HEK293 (cell line): ENCODE results near the gene BDH1.

Experiments used
- CTCF ChIA-PET: fragments of 350-600 bp; formaldehyde crosslinking; extraction: SDS; loops from one replicate; lab custom pipeline; 2021; ENCODE audit warnings: antibody characterized with exemption; lab: Yijun Ruan, JAX
- POLR2A ChIA-PET: fragments of 300-600 bp; formaldehyde crosslinking; extraction: SDS; loops from one replicate; lab custom pipeline; 2020; ENCODE audit warnings: antibody characterized with exemption, inconsistent platforms; lab: Yijun Ruan, JAX
- H3K27ac ChIP-seq: fragments of 200-500 bp; sonication (Bioruptor generic); 2 replicates; pipeline ENCODE4 v1.5.1; 2014; ENCODE audit warnings: low read depth, low read length, control low read depth, inconsistent platforms; ENCODE audit errors: extremely low read depth
- H3K36me3 ChIP-seq, 2 experiments: fragments of 200-500 bp in 1 of 2; sonication (Bioruptor generic) in 1 of 2; 1 replicate in 1 of 2; 2 replicates in 1 of 2; pipeline ENCODE4 v1.5.1; 2014 to 2017; ENCODE audit warnings: inconsistent platforms in 2 of 2, low read length in 2 of 2; ENCODE audit not compliant: control insufficient read depth in 2 of 2, insufficient read depth in 1 of 2
- H3K4me1 ChIP-seq: fragments of 200-500 bp; sonication (Bioruptor generic); 2 replicates; pipeline ENCODE4 v1.5.1; 2014; ENCODE audit warnings: mild to moderate bottlenecking, low read length, inconsistent platforms; ENCODE audit not compliant: control insufficient read depth, insufficient read depth
- H3K4me3 ChIP-seq: 2 replicates; pipeline ENCODE4 v1.5.1; 2011; ENCODE audit warnings: low read depth, mild to moderate bottlenecking, control low read depth, low read length, moderate library complexity
- H3K9me3 ChIP-seq: fragments of 200-500 bp; sonication (Bioruptor generic); 2 replicates; pipeline ENCODE4 v1.5.1; 2014; ENCODE audit warnings: low read depth, low read length, inconsistent platforms; ENCODE audit not compliant: control insufficient read depth, insufficient read depth
- FEZF1 ChIP-seq: fragments of 450-650 bp; formaldehyde crosslinking; IDR thresholded peaks from 2 replicates; pipeline ENCODE4 v1.5.1; 2016; ENCODE audit warnings: missing biosample characterization, missing genetic modification characterization
- HOXD13 ChIP-seq: sonication (generic); formaldehyde crosslinking; IDR thresholded peaks from 2 replicates; pipeline ENCODE4 v1.8.0; 2022; ENCODE audit warnings: missing genetic modification reagents, borderline replicate concordance
- MZF1 ChIP-seq: fragments of 450-650 bp; formaldehyde crosslinking; IDR thresholded peaks from 2 replicates; pipeline ENCODE4 v1.5.1; 2017; ENCODE audit warnings: missing biosample characterization, missing genetic modification characterization, borderline replicate concordance
- SETDB1 ChIP-seq: IDR thresholded peaks from one replicate; pipeline ENCODE4 v1.6.1; 2017; ENCODE audit warnings: mild to moderate bottlenecking, low read length, moderate library complexity, mixed read lengths; ENCODE audit not compliant: insufficient read length
- ZBTB20 ChIP-seq: fragments of 450-650 bp; formaldehyde crosslinking; IDR thresholded peaks from 2 replicates; pipeline ENCODE4 v1.5.1; 2016; ENCODE audit warnings: missing biosample characterization, missing genetic modification characterization
- ZNF335 ChIP-seq: fragments of 450-650 bp; formaldehyde crosslinking; conservative IDR thresholded peaks from 2 replicates; pipeline ENCODE4 v1.5.1; 2016; ENCODE audit warnings: missing biosample characterization, missing genetic modification characterization
- ZNF426 ChIP-seq: fragments of 450-650 bp; formaldehyde crosslinking; IDR thresholded peaks from 2 replicates; pipeline ENCODE4 v1.5.1; 2017; ENCODE audit warnings: missing biosample characterization, missing genetic modification characterization, mild to moderate bottlenecking, inconsistent platforms, moderate library complexity
- ZNF585B ChIP-seq: fragments of 450-650 bp; formaldehyde crosslinking; IDR thresholded peaks from 2 replicates; pipeline ENCODE4 v1.5.1; 2016; ENCODE audit warnings: missing biosample characterization, missing genetic modification characterization
- ZNF596 ChIP-seq: fragments of 450-650 bp; IDR thresholded peaks from 2 replicates; pipeline ENCODE4 v1.5.0; 2018; ENCODE audit warnings: missing biosample characterization, mild to moderate bottlenecking, missing genetic modification characterization, moderate library complexity
- ZNF626 ChIP-seq: fragments of 450-650 bp; sonication (Bioruptor Pico); formaldehyde crosslinking; IDR thresholded peaks from 2 replicates; pipeline ENCODE4 v1.5.1; 2018; ENCODE audit warnings: missing biosample characterization, missing genetic modification characterization, inconsistent platforms
- ZNF654 ChIP-seq: fragments of 450-650 bp; formaldehyde crosslinking; IDR thresholded peaks from 2 replicates; pipeline ENCODE4 v1.5.1; 2016; ENCODE audit warnings: low read depth, missing biosample characterization, missing genetic modification characterization
- ZNF776 ChIP-seq: fragments of 450-650 bp; formaldehyde crosslinking; IDR thresholded peaks from 2 replicates; pipeline ENCODE4 v1.5.0; 2017; ENCODE audit warnings: missing biosample characterization, missing genetic modification characterization, borderline replicate concordance
- TF ChIP-seq, protein P1 (sequence below): fragments of 450-650 bp; formaldehyde crosslinking; IDR thresholded peaks from 2 replicates; pipeline ENCODE4 v1.5.1; 2016; ENCODE audit warnings: missing biosample characterization, missing genetic modification characterization
- TF ChIP-seq, protein P2 (sequence below): fragments of 450-650 bp; formaldehyde crosslinking; IDR thresholded peaks from 2 replicates; pipeline ENCODE4 v1.5.1; 2016; ENCODE audit warnings: missing biosample characterization, missing genetic modification characterization
- TF ChIP-seq, protein P3 (sequence below): fragments of 450-650 bp; formaldehyde crosslinking; IDR thresholded peaks from 2 replicates; pipeline ENCODE4 v1.5.1; 2016; ENCODE audit warnings: missing biosample characterization, missing genetic modification characterization
- TF ChIP-seq, protein P4 (sequence below): fragments of 450-650 bp; formaldehyde crosslinking; IDR thresholded peaks from 2 replicates; pipeline ENCODE4 v1.5.1; 2016; ENCODE audit warnings: missing biosample characterization, missing genetic modification characterization

Gene BDH1

DNA sequence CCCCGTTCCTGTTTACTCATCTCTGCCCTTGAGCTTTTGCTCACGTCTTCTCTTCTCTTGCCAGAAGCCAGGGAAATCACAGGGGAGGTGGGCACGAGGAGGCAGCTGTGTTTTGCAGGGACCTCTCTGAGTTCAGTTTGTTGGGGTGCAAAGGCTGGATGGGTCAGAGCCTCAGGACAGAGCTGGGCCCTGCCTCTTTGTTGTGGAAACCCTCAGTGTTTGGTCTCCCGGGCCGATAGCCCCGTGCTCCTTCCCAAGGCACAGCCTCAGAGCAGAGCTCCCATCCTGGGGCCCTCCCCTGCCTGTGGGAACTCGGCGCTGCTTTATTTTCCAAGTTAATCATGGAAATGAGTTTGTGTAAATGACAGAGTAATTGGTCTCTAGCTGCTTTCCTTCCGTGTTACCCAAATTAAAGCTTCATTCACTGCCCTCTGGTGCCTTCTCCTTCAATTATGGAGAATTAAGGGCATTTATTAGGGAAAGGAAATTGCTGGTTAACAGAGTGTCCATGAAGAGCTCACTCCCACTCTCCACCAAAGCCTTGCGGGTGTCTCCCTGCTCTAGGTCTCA, 40.9 kb downstream of the BDH1 start:
- ChIA-PET CTCF (interaction anchor here (0.6 to 2.0 kb wide), 3 partner anchors 10 to 257 kb away, joined by 3 to 7 read pairs (median 3); no protein-coding TSS in a partner anchor), POLR2A (no interaction called here)
- no peaks in the 10 kb centered on the region for H3K36me3 ChIP-seq
- H3K4me3 ChIP-seq = no peak overlapping the region
- H3K4me1 ChIP-seq = peaks cover 4% of the 10 kb centered on the region; the same call in 1 of the 2 replicates
- H3K9me3 ChIP-seq = no peaks in the 10 kb centered on the region
- no peak overlapping the region for H3K27ac ChIP-seq
- TF ChIP-seq ZNF626 (tag by site-specific recombination) = no peak
- TF ChIP-seq, protein P1, sequence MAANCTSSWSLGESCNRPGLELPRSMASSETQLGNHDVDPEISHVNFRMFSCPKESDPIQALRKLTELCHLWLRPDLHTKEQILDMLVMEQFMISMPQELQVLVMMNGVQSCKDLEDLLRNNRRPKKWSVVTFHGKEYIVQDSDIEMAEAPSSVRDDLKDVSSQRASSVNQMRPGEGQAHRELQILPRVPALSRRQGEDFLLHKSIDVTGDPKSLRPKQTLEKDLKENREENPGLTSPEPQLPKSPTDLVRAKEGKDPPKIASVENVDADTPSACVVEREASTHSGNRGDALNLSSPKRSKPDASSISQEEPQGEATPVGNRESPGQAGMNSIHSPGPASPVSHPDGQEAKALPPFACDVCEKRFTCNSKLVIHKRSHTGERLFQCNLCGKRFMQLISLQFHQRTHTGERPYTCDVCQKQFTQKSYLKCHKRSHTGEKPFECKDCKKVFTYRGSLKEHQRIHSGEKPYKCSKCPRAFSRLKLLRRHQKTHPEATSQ = no peak
- TF ChIP-seq ZNF776 (tag by site-specific recombination) = no peak
- TF ChIP-seq ZNF596 (tag by site-specific recombination) = no peak
- TF ChIP-seq, protein P2, sequence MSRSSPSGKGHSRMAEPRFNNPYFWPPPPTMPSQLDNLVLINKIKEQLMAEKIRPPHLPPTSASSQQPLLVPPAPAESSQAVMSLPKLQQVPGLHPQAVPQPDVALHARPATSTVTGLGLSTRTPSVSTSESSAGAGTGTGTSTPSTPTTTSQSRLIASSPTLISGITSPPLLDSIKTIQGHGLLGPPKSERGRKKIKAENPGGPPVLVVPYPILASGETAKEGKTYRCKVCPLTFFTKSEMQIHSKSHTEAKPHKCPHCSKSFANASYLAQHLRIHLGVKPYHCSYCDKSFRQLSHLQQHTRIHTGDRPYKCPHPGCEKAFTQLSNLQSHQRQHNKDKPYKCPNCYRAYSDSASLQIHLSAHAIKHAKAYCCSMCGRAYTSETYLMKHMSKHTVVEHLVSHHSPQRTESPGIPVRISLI (tag by site-specific recombination) = no peak
- TF ChIP-seq FEZF1 (tag by site-specific recombination) = no peak
- no peak for TF ChIP-seq SETDB1
- no peak for TF ChIP-seq ZNF335 (tag by site-specific recombination)
- TF ChIP-seq MZF1 (tag by site-specific recombination) = no peak
- TF ChIP-seq, protein P3, sequence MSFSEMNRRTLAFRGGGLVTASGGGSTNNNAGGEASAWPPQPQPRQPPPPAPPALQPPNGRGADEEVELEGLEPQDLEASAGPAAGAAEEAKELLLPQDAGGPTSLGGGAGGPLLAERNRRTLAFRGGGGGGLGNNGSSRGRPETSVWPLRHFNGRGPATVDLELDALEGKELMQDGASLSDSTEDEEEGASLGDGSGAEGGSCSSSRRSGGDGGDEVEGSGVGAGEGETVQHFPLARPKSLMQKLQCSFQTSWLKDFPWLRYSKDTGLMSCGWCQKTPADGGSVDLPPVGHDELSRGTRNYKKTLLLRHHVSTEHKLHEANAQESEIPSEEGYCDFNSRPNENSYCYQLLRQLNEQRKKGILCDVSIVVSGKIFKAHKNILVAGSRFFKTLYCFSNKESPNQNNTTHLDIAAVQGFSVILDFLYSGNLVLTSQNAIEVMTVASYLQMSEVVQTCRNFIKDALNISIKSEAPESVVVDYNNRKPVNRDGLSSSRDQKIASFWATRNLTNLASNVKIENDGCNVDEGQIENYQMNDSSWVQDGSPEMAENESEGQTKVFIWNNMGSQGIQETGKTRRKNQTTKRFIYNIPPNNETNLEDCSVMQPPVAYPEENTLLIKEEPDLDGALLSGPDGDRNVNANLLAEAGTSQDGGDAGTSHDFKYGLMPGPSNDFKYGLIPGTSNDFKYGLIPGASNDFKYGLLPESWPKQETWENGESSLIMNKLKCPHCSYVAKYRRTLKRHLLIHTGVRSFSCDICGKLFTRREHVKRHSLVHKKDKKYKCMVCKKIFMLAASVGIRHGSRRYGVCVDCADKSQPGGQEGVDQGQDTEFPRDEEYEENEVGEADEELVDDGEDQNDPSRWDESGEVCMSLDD (tag by site-specific recombination) = no peak
- TF ChIP-seq, all 188 proteins: peak for 0

DNA sequence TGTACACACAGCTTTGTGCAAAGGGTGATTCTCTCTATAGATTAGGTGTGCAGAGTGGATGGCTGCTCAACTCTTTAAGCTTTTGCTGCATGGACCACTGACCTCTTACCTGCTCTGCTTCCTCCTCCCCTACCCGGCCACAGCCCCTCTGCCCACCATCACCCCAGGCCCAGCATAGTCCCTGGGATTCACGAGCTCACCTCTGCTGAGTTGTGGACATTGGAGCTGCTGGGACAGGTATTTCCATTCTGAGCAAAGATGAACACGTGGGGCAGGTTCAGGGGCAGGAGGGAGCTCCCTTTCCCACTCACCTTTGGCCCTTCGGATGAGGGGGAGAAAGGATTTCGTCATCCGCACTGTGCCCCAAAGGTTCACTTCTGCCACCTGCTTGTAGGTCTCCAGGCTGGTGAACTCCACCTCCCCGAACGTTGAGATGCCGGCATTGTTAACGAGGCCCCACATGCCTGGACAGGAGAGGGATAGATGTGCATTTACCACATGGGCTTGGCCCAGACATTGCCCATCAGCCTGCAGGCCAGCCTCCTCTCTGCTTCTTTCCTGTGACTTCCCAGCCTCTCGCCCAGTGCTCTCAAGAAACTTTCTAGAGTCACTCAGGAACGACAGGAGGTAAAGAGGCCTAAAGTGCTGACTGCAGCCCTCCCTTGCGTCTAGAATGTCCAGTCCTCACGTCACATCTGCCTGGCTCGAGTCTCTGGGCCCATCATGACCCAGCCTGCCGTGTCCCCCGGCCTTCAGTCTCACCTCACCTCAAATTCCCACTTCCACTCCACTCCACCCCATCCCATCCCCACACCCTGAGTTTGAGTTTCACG, 41.6 kb downstream of the BDH1 start:
- CTCF ChIA-PET = interaction anchor here (2.0 kb wide), 1 partner anchor 257 kb away, joined by 7 read pairs; no protein-coding TSS in a partner anchor
- POLR2A ChIA-PET = no interaction called here
- Histone ChIP-seq H3K4me1 (peaks cover 4% of the 10 kb centered on the region; the same call in 1 of the 2 replicates), H3K36me3 (no peaks in the 10 kb centered on the region), H3K9me3 (no peaks in the 10 kb centered on the region), H3K4me3 (no peak overlapping the region), H3K27ac (no peak overlapping the region)
- TF ChIP-seq, protein P3 (tag by site-specific recombination) = no peak
- TF ChIP-seq ZNF654 (no peak), ZNF585B (no peak), HOXD13 (no peak), ZNF426 (tag by site-specific recombination) (no peak), ZBTB20 (tag by site-specific recombination) (no peak)
- TF ChIP-seq, protein P4, sequence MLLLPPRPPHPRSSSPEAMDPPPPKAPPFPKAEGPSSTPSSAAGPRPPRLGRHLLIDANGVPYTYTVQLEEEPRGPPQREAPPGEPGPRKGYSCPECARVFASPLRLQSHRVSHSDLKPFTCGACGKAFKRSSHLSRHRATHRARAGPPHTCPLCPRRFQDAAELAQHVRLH (tag by site-specific recombination) = no peak
